ENCODE results near the gene COL4A2. TPM values are rescaled to one million over a fixed set of nuclear protein-coding genes. Genes with fewer than 3 reads are reported as not detected.

COL4A2 gene
- total RNA-seq, 2 donors from 2014 or later = 0.84 TPM; not detected in 1

GRCh38 chr13:110411688-110412059, 104.6 kb downstream of the COL4A2 start:
- no peak overlapping the region for H3K27ac Mint-ChIP-seq
- H3K36me3 Mint-ChIP-seq = peaks cover 0 to 7% of the 10 kb centered on the region in 2 donors
- DNase-seq (ENCODE audit: low spot score in 2 of 2) (no peak), ATAC-seq (peak; percentile 26 to 36)
- H3K9me3 Mint-ChIP-seq = no peaks in the 10 kb centered on the region

GRCh38 chr13:110412132-110412914, 105.2 kb downstream of the COL4A2 start:
- Mint-ChIP-seq H3K27ac (no peak overlapping the region), H3K9me3 (no peaks in the 10 kb centered on the region), H3K36me3 (peaks cover 0 to 2% of the 10 kb centered on the region in 2 donors)
- peak; percentile 71 to 74 for DNase-seq (ENCODE audit: low spot score in 2 of 2)
- ATAC-seq = peak; percentile 83 to 96

- H3K27ac Mint-ChIP-seq = no peak overlapping the region
- no peak for ATAC-seq
- DNase-seq (ENCODE audit: low spot score in 2 of 2) = no peak
- H3K9me3 Mint-ChIP-seq = no peaks in the 10 kb centered on the region
- H3K36me3 Mint-ChIP-seq = no peaks in the 10 kb centered on the region
Observed at GRCh38 chr13:110413016-110413675, 106.1 kb downstream of the COL4A2 start.

- ATAC-seq = no peak
- Mint-ChIP-seq H3K9me3 (no peaks in the 10 kb centered on the region), H3K27ac (no peak overlapping the region), H3K36me3 (no peaks in the 10 kb centered on the region)
- no peak for DNase-seq (ENCODE audit: low spot score in 2 of 2)
Observed at GRCh38 chr13:110413676-110414040, 106.6 kb downstream of the COL4A2 start.

- Mint-ChIP-seq H3K27ac (no peak overlapping the region), H3K9me3 (no peaks in the 10 kb centered on the region), H3K36me3 (no peaks in the 10 kb centered on the region)
- ATAC-seq = no peak
- DNase-seq (ENCODE audit: low spot score in 2 of 2) = no peak
Observed at GRCh38 chr13:110414283-110414682, 107.2 kb downstream of the COL4A2 start.

GRCh38 chr13:110414931-110415330, 107.8 kb downstream of the COL4A2 start:
- ATAC-seq (no peak), DNase-seq (ENCODE audit: low spot score in 2 of 2) (no peak)
- Mint-ChIP-seq H3K27ac (no peak overlapping the region), H3K36me3 (no peaks in the 10 kb centered on the region), H3K9me3 (no peaks in the 10 kb centered on the region)

- peak; percentile 28 to 57 for ATAC-seq
- DNase-seq (ENCODE audit: low spot score in 2 of 2) = no peak
- no peak overlapping the region for H3K27ac Mint-ChIP-seq
Observed at GRCh38 chr13:110415669-110416068, 108.6 kb downstream of the COL4A2 start.

GRCh38 chr13:110416131-110417025, 109.3 kb downstream of the COL4A2 start:
- no peak overlapping the region for H3K27ac Mint-ChIP-seq
- no peaks in the 10 kb centered on the region for H3K36me3 Mint-ChIP-seq
- no peak for ATAC-seq
- DNase-seq (ENCODE audit: low spot score in 2 of 2) = no peak
- no peaks in the 10 kb centered on the region for H3K9me3 Mint-ChIP-seq

More at GRCh38 chr13:110415669-110416068, 108.6 kb downstream of the COL4A2 start:
- H3K9me3 Mint-ChIP-seq = no peaks in the 10 kb centered on the region
- no peaks in the 10 kb centered on the region for H3K36me3 Mint-ChIP-seq

GRCh38 chr13:110418944-110419343, 111.9 kb downstream of the COL4A2 start:
- ATAC-seq (no peak), DNase-seq (ENCODE audit: low spot score in 2 of 2) (no peak)
- no peaks in the 10 kb centered on the region for H3K36me3 Mint-ChIP-seq
- no peak overlapping the region for H3K27ac Mint-ChIP-seq
- H3K9me3 Mint-ChIP-seq = no peaks in the 10 kb centered on the region

GRCh38 chr13:110419381-110419791, 112.3 kb downstream of the COL4A2 start:
- ATAC-seq (no peak), DNase-seq (ENCODE audit: low spot score in 2 of 2) (no peak)
- no peaks in the 10 kb centered on the region for H3K36me3 Mint-ChIP-seq
- H3K27ac Mint-ChIP-seq = no peak overlapping the region
- H3K9me3 Mint-ChIP-seq = no peaks in the 10 kb centered on the region

- DNase-seq (ENCODE audit: low spot score in 2 of 2) = no peak
- H3K9me3 Mint-ChIP-seq = no peaks in the 10 kb centered on the region
- H3K27ac Mint-ChIP-seq = no peak overlapping the region
- no peak for ATAC-seq
- no peaks in the 10 kb centered on the region for H3K36me3 Mint-ChIP-seq
Observed at GRCh38 chr13:110419946-110420345, 112.9 kb downstream of the COL4A2 start.

GRCh38 chr13:110420626-110421025, 113.5 kb downstream of the COL4A2 start:
- Mint-ChIP-seq H3K36me3 (no peaks in the 10 kb centered on the region), H3K9me3 (no peaks in the 10 kb centered on the region), H3K27ac (no peak overlapping the region)
- ATAC-seq (no peak), DNase-seq (ENCODE audit: low spot score in 2 of 2) (no peak)

- peak in 1 of 2 donors; percentile 5 for ATAC-seq
- H3K36me3 Mint-ChIP-seq = no peaks in the 10 kb centered on the region
- DNase-seq (ENCODE audit: low spot score in 2 of 2) = no peak
- H3K27ac Mint-ChIP-seq = peak overlapping the region in 1 of 2 donors; percentile 30
- H3K9me3 Mint-ChIP-seq = no peaks in the 10 kb centered on the region
Observed at GRCh38 chr13:110421061-110421460, 114.0 kb downstream of the COL4A2 start.

- H3K36me3 Mint-ChIP-seq = no peaks in the 10 kb centered on the region
- H3K27ac Mint-ChIP-seq = peak overlapping the region; percentile 2 to 30
- H3K9me3 Mint-ChIP-seq = no peaks in the 10 kb centered on the region
- ATAC-seq (peak; percentile 83 to 90), DNase-seq (ENCODE audit: low spot score in 2 of 2) (peak in 1 of 2 donors; percentile 53)
Observed at GRCh38 chr13:110421696-110422385, 114.8 kb downstream of the COL4A2 start.

- no peak for ATAC-seq
- no peaks in the 10 kb centered on the region for H3K9me3 Mint-ChIP-seq
- no peaks in the 10 kb centered on the region for H3K36me3 Mint-ChIP-seq
- DNase-seq (ENCODE audit: low spot score in 2 of 2) = no peak
- no peak overlapping the region for H3K27ac Mint-ChIP-seq
Observed at GRCh38 chr13:110422913-110423688, 116.0 kb downstream of the COL4A2 start.

Data from activated naive CD4-positive, alpha-beta T cell treated with anti-CD3 and anti-CD28 coated beads, Interleukin-2, amount 50 U/mL, for 72 hours (primary cell).